Stimulated activated CD4-positive, alpha-beta T cell treated with anti-CD3 and anti-CD28 coated beads, Interleukin-4, amount 100 ng/mL, for 24 hours (primary cell): ENCODE results near the gene PABPN1L.

Source experiments
- DNase-seq: peaks from one replicate; pipeline ENCODE4 v3.0.0-alpha.2; 2020

The PABPN1L gene

DNA sequence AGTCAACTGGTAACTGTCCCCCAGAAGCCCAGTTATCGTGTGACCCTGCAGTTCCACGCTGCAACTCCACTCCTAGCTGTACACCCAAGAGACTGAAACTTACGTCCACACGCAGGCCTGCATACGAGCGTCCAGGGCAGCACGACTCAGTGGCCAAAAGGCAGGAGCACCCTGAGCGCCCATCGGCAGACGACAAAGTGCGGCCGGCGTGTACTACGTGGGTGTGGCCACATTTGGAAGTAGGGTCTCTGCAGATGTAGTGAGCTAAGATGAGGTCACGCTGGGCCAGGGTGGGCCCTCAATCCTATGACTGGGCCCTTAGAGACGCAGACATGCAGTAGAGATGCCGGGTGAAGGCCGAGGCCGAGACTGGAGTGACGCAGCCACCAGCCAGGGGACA lies 23.2 kb downstream of the PABPN1L start:
- DNase-seq = no peak

GRCh38 chr16:88842806-88843205 lies 23.7 kb downstream of the PABPN1L start:
- DNase-seq = no peak

DNA sequence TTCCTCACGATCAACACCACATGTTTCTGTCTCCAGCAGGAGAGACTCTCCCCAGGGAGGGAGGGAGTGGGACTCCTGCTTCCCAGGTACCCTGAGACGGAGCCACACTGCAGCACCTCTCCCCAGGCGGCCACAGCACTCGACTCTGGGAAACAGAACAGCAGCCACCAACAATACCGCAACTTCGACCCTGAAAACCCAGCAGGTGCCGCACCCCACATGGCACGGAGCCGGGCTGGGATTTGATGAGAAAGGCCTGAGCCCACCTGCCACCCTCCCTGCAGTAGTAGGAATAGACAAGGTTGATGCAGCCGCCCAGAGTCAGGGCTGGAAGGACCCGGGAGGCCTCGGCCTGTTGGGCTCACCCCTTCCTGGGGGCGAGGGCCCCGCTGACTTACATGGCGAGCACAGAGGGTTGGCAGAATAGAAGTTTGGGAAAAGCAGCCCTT lies 24.1 kb downstream of the PABPN1L start:
- DNase-seq = no peak

DNA sequence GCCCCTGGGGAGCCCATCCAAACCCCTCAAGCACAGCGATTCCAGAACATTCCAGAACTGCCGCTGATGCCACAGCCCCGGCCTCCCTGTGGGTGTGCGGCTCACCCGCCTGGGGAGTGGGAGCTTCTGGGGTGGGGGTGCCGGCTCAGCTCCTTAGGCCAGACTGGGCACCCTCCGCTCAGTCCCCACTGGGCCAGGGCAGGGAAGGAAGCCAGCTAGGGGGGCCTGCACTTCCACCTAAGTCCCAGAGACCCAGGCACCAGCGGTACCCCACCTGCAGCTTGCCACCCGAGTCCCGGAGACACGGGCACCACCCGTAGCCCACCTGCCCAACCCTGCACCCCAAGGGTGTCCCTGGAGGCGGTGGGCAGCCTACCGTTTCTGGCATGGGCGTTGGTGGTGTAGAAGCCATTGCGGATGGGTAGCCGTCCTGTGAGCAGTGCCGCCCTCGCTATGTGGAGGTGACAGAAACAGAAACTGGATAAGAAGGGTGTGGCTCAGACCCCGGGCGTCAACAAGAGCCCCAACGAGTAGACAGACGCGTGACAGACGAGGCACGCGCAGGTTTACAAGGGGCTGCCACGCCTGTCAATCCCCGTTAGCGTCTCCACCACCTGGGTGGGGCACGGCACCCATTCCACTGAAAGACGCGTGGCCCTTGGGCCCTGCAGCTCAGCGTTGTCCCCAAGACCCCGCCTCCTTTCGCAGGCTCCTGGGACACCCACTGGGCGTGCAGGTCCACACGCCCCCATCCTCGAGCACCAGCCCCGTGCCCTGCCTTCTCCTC lies 24.7 kb downstream of the PABPN1L start:
- DNase-seq = no peak

DNA sequence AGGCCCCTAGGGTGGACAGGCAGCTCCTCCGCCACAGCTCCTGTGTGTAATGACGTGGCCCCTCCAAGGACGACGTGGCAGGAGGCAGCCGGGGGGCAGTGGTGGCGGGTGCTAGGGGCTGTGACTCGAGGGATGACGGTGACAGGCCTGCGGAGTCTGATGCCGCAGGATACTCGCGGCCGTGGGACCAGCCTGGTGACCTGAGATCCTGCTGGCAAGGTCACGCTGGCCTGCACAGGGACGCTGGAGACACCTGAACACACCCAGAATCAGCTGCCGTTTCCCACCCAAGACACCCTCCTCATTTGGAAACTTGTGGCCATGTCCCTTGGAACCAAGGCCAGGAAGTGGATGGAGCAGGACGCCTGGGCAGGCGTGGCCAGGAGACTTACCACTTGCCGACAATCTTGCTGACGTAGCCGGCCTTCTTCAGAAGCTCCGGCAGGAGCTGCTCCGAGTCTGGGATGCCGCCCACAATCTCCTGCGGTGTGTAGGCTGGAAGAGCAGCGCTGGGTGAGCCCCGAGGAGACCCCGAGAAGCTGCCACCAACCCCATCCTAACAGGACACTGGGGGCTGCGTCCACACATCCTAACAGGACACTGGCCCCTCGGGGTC lies 25.8 kb downstream of the PABPN1L start:
- DNase-seq = no peak

DNA sequence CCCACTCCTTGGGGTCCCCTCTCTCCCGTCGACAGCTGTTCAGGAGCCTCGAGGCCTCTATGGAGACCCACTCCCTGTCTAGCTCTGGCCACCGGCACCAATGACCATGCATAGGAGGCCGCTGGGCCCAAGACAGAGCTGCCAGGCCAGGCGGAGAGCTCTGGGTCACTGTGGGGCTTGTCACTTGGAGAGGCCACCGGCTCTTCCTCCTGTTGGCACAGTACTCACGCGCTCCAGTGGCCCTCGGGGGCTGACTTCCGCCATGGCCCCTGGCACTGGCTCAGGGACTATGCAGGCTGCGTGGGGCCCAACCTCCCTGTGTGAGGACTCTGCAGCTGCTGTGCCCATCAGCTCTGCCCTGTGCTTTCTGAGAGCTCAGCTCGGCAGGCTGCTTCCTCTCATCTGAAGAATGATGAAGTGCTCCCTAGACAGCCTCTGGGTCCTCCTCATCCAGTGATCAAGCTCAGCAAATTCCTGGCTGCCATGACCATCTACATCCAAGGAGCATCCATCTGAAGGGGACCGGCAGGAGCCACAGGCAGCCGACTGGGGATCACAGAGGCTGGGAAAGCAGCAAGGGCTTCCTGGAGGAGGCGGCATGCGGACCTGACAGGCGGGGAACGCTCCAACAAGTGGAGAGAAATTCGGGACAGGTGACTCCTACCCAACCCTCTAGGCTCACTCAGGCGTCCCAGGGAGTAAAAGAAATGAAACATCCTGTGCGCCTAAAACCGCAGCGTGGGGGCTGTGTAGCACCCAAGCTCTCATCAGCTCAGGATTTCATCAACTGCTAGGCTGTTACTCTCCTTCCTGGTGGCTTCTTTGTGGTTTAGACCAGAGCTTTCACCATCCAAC lies 26.5 kb downstream of the PABPN1L start:
- DNase-seq = no peak

DNA sequence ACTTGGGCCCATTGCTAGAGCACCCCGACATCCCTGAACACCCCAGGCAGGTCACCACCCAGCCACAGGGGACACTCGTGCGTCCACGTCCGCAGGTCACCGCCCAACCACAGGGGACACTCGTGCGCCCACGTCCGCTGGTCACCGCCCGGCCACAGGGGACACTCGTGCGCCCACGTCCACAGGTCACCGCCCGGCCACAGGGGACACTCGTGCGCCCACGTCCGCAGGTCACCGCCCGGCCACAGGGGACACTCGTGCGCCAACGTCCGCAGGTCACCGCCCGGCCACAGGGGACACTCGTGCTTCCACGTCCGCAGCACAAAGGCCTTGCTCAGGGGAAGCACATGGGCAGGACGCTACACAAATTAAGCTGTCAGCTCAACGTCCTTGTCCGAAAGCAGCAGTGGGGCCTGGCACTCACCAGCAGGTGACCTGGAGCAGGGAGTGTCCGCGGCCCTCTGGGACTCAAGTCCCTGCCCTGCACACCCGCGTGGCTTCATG lies 27.4 kb downstream of the PABPN1L start:
- DNase-seq = no peak

GRCh38 chr16:88838566-88838965 lies 27.9 kb downstream of the PABPN1L start:
- no peak for DNase-seq

DNA sequence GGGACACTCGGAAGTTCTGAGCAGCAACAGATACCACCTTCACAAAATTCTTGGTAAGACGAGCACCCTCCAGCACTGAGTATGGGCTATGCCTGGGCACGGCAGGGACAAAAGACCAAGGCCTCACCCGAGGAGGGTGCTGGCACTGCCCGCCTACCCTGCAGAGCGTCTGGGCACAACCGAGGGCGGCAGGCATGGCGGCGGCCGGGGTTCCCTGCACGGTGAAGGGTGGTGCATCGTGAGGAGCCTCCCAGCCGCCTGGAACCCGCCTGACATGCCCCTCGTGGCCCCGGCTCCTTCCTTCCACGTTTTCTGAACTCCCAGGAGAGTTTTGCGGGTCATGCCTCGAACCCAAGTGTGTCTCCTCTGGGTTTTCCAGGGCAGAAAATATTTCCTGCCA lies 28.7 kb downstream of the PABPN1L start:
- no peak for DNase-seq

DNA sequence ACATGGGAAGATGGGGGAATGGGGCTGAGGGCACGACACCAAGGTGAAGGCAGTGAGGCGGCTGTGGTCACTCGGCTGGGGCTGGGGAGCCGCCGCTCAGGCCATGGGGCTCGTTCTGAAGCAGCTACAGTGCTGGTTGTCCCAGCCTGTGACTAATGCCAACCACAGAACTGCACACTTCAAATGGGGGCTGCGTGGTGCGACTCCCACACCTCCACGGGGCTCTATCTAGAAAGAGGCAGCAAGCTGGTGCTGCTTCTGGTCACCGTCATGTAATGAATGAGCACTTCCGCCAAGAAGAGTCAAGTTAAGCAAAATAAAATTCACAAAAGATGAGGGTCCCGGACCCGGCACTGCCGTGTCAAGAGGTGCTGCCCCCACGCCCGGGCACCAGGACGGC lies 29.7 kb downstream of the PABPN1L start:
- no peak for DNase-seq

GRCh38 chr16:88835818-88836217 lies 30.6 kb downstream of the PABPN1L start:
- DNase-seq = no peak

DNA sequence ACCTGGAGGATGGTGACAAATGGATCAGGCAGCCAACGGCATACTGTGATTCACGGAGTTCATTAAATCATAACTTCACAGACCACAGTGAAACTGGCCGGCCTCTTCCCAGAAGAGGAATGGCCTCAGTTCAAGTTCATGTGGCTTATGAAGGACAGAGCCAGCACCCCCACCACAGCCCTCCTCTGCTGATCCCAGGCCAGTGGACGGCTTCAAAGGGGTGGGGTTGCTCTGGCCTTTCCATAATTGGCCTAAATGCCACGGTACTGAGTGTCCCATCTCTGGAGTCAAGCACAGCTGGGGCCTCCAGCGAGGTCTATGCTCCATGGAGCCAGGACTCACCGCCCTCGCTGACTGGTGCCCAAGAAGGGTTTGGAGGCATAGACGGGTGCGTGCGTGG lies 31.1 kb downstream of the PABPN1L start:
- DNase-seq = no peak

GRCh38 chr16:88834670-88835069 lies 31.8 kb downstream of the PABPN1L start:
- DNase-seq = no peak

DNA sequence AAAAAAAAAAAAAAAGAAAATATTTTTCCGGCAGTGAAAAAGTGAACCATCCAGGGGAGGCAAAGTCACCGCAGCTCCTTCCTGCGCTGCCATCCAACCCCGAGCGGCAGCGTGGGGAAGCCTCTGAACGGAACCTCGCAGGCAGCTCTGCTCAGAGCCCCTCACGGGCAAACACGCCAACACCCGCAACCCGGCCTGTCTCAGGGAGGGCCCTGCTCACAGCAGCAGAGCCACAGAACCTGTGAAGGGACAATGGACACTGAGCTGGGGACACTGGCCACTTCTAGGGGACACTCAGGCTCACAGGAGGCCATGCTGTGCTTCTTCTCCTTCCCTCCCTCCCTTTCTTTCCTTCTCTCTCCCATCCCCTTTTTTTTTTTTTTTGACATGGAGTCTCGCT lies 33.4 kb downstream of the PABPN1L start:
- no peak for DNase-seq

- no peak for DNase-seq
Measured at GRCh38 chr16:88831838-88832237, 34.6 kb downstream of the PABPN1L start.

DNA sequence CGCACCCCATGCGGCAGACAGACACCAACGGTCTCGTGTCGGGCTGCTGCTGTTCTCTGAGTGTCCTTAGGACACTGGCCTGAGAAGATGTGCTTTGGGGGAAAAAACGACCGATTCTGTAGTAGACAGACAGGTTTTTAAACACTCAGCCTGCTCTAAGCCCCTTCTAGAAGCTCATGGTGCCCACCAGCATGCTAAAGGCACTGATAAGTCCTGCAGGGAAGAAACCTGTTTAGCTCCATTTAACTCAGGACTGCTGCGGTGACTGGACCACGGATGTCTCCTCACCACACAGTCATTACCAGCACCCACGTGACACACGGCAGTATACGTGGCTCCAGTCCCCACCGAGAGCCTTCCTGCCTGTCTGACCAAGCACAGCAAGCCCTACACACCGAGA lies 35.7 kb downstream of the PABPN1L start:
- DNase-seq = no peak

GRCh38 chr16:88830258-88830657 lies 36.2 kb downstream of the PABPN1L start:
- DNase-seq = no peak

DNA sequence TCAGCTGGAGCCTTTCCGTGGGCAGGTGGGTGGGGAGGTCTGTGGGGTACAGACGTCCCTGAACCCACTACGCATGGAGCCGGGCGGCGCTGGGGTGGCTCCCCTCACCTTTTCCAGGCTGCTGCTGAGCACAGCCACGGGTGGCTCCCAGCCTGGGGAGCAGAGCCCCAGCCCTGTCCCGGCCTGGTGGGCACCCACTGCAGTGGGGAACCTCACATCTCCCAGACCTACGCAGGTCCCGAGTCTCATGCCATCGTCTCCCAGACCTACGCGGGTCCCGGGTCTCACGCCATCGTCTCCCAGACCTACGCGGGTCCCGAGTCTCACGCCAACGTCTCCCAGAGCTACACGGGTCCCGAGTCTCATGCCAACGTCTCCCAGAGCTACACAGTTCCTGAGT lies 37.7 kb downstream of the PABPN1L start:
- DNase-seq = no peak

DNA sequence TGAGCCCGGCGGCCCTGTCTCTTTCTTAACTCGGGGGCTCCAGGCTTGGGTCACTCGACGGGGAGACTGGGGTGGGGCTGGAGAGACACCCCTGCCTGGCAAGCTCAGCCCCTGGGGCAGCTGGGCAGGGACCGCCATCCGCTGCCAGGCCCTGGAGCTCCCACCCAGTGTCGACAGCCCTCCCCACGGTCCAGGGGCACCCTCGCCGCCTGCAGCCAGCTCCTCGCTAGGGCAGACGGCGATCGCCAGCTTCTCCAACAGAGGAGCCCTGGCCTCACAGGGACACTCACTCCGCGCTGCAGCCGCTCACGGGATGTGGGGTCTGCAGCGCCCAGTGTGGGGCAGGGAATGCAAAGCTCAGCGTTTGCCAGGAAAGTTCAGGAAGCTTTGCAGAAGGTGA lies 38.7 kb downstream of the PABPN1L start:
- DNase-seq = no peak

GRCh38 chr16:88826070-88826840 lies 40.2 kb downstream of the PABPN1L start:
- DNase-seq = no peak

GRCh38 chr16:88825146-88825545 lies 41.3 kb downstream of the PABPN1L start:
- no peak for DNase-seq

- no peak for DNase-seq
Measured at GRCh38 chr16:88824256-88825077, 42.0 kb downstream of the PABPN1L start.
